H1 (cell line): Measurements from ENCODE around the gene CCDC80. TPM values are rescaled to one million over a fixed set of nuclear protein-coding genes. Genes with fewer than 3 reads are reported as not detected.

Source experiments
- CTCF ChIA-PET: fragments of 300-600 bp; sonication (Branson Sonifier 250); formaldehyde crosslinking; loops from one replicate; lab custom pipeline; 2021; ENCODE audit not compliant: partially characterized antibody; lab: Charles Lee
- POLR2A ChIA-PET: fragments of 300-600 bp; sonication (Branson Sonifier 250); formaldehyde crosslinking; loops from one replicate; lab custom pipeline; 2021; ENCODE audit warnings: inconsistent platforms; ENCODE audit not compliant: partially characterized antibody; lab: Charles Lee
- DNase-seq, 2 experiments: peaks; one replicate each; pipeline versions ENCODE4 v3.0.0 to v3.0.0-alpha.2; 2010 to 2022; ENCODE audit warnings: low spot score in 2 of 2, low read depth in 1 of 2, mixed read lengths in 1 of 2
- FAIRE-seq: peaks from 2 replicates; lab custom pipeline; 2011; peaks lifted over from hg19 to GRCh38; lab: Jason Lieb, UNC
- H2AFZ ChIP-seq: 2 replicates; pipeline ENCODE4 v1.8.1; 2012; ENCODE audit warnings: low read length, inconsistent platforms
- H2AK5ac ChIP-seq: 2 replicates; pipeline ENCODE4 v1.6.1; 2013; ENCODE audit warnings: low read depth, low read length
- H2BK120ac ChIP-seq: replicated peaks from 2 replicates; pipeline ENCODE3; 2013; ENCODE audit warnings: low read depth, low read length, inconsistent platforms
- H2BK12ac ChIP-seq: 2 replicates; pipeline ENCODE4 v1.6.1; 2013; ENCODE audit warnings: low read depth, low read length
- H2BK15ac ChIP-seq: 2 replicates; pipeline ENCODE4 v1.6.1; 2013; ENCODE audit warnings: low read length
- H2BK20ac ChIP-seq: 2 replicates; pipeline ENCODE4 v1.6.1; 2013; ENCODE audit warnings: low read length
- H2BK5ac ChIP-seq: 2 replicates; pipeline ENCODE4 v1.6.1; 2013; ENCODE audit warnings: low read depth, low read length
- H3K14ac ChIP-seq: 2 replicates; pipeline ENCODE4 v1.6.1; 2013; ENCODE audit warnings: inconsistent platforms; ENCODE audit not compliant: insufficient read length
- H3K18ac ChIP-seq: 2 replicates; pipeline ENCODE4 v1.6.1; 2013; ENCODE audit warnings: low read length; ENCODE audit errors: extremely low read depth
- H3K23ac ChIP-seq: 2 replicates; pipeline ENCODE4 v1.6.1; 2013; ENCODE audit warnings: inconsistent platforms; ENCODE audit not compliant: insufficient read length
- H3K23me2 ChIP-seq: 2 replicates; pipeline ENCODE4 v1.6.1; 2013; ENCODE audit warnings: low read depth, low read length
- H3K27ac ChIP-seq: 2 replicates; pipeline ENCODE4 v1.6.1; 2011; ENCODE audit warnings: low read depth, low read length, inconsistent platforms
- H3K27me3 ChIP-seq, 4 experiments: replicated peaks in 1 of 4; 1 replicate in 1 of 4; 2 replicates in 3 of 4; pipeline versions ENCODE4 v1.6.1 to v1.8.1; 2011 to 2013; ENCODE audit warnings: low read length in 3 of 4, mild to moderate bottlenecking in 3 of 4, inconsistent platforms in 2 of 4, mixed read lengths in 2 of 4, moderate library complexity in 1 of 4; ENCODE audit not compliant: control insufficient read depth in 3 of 4, insufficient read depth in 3 of 4; ENCODE audit errors: extremely low read depth in 1 of 4
- H3K36me3 ChIP-seq, 4 experiments: 2 replicates each; pipeline versions ENCODE4 v1.6.1 to v1.8.1; 2011 to 2013; ENCODE audit warnings: mild to moderate bottlenecking in 4 of 4, low read length in 3 of 4, moderate library complexity in 2 of 4, control low read depth in 1 of 4, inconsistent platforms in 1 of 4; ENCODE audit not compliant: insufficient read depth in 4 of 4, control insufficient read depth in 2 of 4
- H3K4ac ChIP-seq: replicated peaks from 2 replicates; pipeline ENCODE3; 2013; ENCODE audit warnings: low read length, low read depth, mixed read lengths, inconsistent platforms; ENCODE audit not compliant: insufficient read length
- H3K4me1 ChIP-seq, 4 experiments: replicated peaks in 1 of 4; 1 replicate in 1 of 4; 2 replicates in 3 of 4; pipeline versions ENCODE4 v1.6.1 to v1.8.1; 2011 to 2013; ENCODE audit warnings: low read length in 3 of 4, inconsistent platforms in 2 of 4, mixed read lengths in 1 of 4; ENCODE audit not compliant: insufficient read depth in 4 of 4, control insufficient read depth in 3 of 4
- H3K4me2 ChIP-seq, 2 experiments: 2 replicates each; pipeline versions ENCODE4 v1.6.1 to v1.8.1; 2011 to 2013; ENCODE audit warnings: low read depth in 2 of 2, low read length in 2 of 2, control low read depth in 1 of 2, inconsistent platforms in 1 of 2, mild to moderate bottlenecking in 1 of 2; ENCODE audit not compliant: insufficient read depth in 1 of 2
- H3K4me3 ChIP-seq, 4 experiments: fragments of 200-600, 300-600 bp in 1 of 4; sonication (generic), shearing (Covaris generic), sonication (Bioruptor Twin) in 1 of 4; 2 replicates each; pipeline versions ENCODE4 v1.5.1 to v1.8.1; 2011 to 2016; ENCODE audit warnings: low read length in 4 of 4, low read depth in 3 of 4, control low read depth in 2 of 4, inconsistent platforms in 2 of 4, mild to moderate bottlenecking in 2 of 4, mixed read lengths in 1 of 4, moderate library complexity in 1 of 4; ENCODE audit not compliant: insufficient read depth in 2 of 4; ENCODE audit errors: extremely low read depth in 1 of 4
- H3K56ac ChIP-seq: replicated peaks from 2 replicates; pipeline ENCODE3; 2013; ENCODE audit warnings: low read depth, mild to moderate bottlenecking, mixed read lengths, low read length, inconsistent platforms; ENCODE audit not compliant: insufficient read length
- H3K79me1 ChIP-seq: 2 replicates; pipeline ENCODE4 v1.6.1; 2013; ENCODE audit warnings: low read depth, low read length, control low read depth
- H3K79me2 ChIP-seq, 2 experiments: 2 replicates each; pipeline versions ENCODE4 v1.6.1 to v1.8.1; 2012 to 2013; ENCODE audit warnings: low read length in 2 of 2, mild to moderate bottlenecking in 2 of 2, inconsistent platforms in 1 of 2; ENCODE audit not compliant: insufficient read depth in 2 of 2, control insufficient read depth in 1 of 2
- H3K9ac ChIP-seq, 4 experiments: replicated peaks in 1 of 4; 1 replicate in 1 of 4; 2 replicates in 3 of 4; pipeline versions ENCODE4 v1.6.1 to v1.8.1; 2011 to 2013; ENCODE audit warnings: low read depth in 3 of 4, low read length in 3 of 4, control low read depth in 2 of 4, mild to moderate bottlenecking in 2 of 4, moderate library complexity in 2 of 4, inconsistent platforms in 1 of 4; ENCODE audit errors: extremely low read depth in 1 of 4
- H3K9me3 ChIP-seq, 2 experiments: 2 replicates each; pipeline versions ENCODE4 v1.6.1 to v1.8.1; 2012 to 2013; ENCODE audit warnings: mild to moderate bottlenecking in 2 of 2, moderate library complexity in 2 of 2, control low read depth in 1 of 2, inconsistent platforms in 1 of 2, low read depth in 1 of 2, low read length in 1 of 2, mixed read lengths in 1 of 2; ENCODE audit not compliant: insufficient read depth in 2 of 2
- H4K20me1 ChIP-seq, 2 experiments: replicated peaks in 1 of 2; 2 replicates each; pipeline versions ENCODE3 to v1.8.1; 2011 to 2013; ENCODE audit warnings: inconsistent platforms in 2 of 2, low read length in 2 of 2, mild to moderate bottlenecking in 1 of 2; ENCODE audit not compliant: insufficient read depth in 2 of 2, control insufficient read depth in 1 of 2
- H4K5ac ChIP-seq: 2 replicates; pipeline ENCODE4 v1.6.1; 2013; ENCODE audit warnings: low read length, low read depth, mixed read lengths, inconsistent platforms; ENCODE audit not compliant: insufficient read length
- H4K8ac ChIP-seq: 2 replicates; pipeline ENCODE4 v1.8.0; 2013; ENCODE audit warnings: mild to moderate bottlenecking, moderate library complexity, low read length, inconsistent platforms; ENCODE audit not compliant: insufficient read depth; ENCODE audit errors: extremely low read depth
- H4K91ac ChIP-seq: replicated peaks from 2 replicates; pipeline ENCODE3; 2013; ENCODE audit warnings: low read length, mixed read lengths, inconsistent platforms; ENCODE audit not compliant: insufficient read length
- EGR1 ChIP-seq: IDR thresholded peaks from 2 replicates; pipeline ENCODE4 v1.6.1; 2011; ENCODE audit warnings: low read depth, low read length, borderline replicate concordance
- HDAC2 ChIP-seq, 2 experiments: fragments of 300-600 bp in 1 of 2; sonication (generic) in 1 of 2; IDR thresholded peaks; 2 replicates each; pipeline ENCODE4 v1.6.1; 2011 to 2012; ENCODE audit warnings: low read depth in 2 of 2, low read length in 2 of 2, mild to moderate bottlenecking in 2 of 2, moderate library complexity in 2 of 2, borderline replicate concordance in 1 of 2, inconsistent platforms in 1 of 2
- MAX ChIP-seq: IDR thresholded peaks from 2 replicates; pipeline ENCODE4 v1.6.1; 2012; ENCODE audit warnings: inconsistent platforms
- RBBP5 ChIP-seq: IDR thresholded peaks from 2 replicates; pipeline ENCODE4 v1.7.1; 2012; ENCODE audit warnings: low read depth, mild to moderate bottlenecking, inconsistent platforms, low read length, moderate library complexity, borderline replicate concordance
- SIRT6 ChIP-seq: IDR thresholded peaks from one replicate; pipeline ENCODE4 v1.7.1; 2012; ENCODE audit warnings: low read length, inconsistent platforms
- WGBS, 2 experiments: shearing (Covaris generic) in 1 of 2; methylation state at CpG; one replicate each; pipeline versions ENCODE4 v1.1.6 to v1.1.7; 2013 to 2015; ENCODE audit warnings: low lambda C conversion rate in 2 of 2, mixed read lengths in 2 of 2, inconsistent platforms in 1 of 2, low coverage in 1 of 2, missing lambda C conversion rate in 1 of 2; ENCODE audit not compliant: insufficient replicate concordance in 2 of 2, insufficient coverage in 1 of 2, insufficient read length in 1 of 2; ENCODE audit errors: extremely low coverage in 1 of 2, missing lambda C conversion rate in 1 of 2; 5-methylcytosine and 5-hydroxymethylcytosine counted together
- polyA plus RNA-seq, 7 experiments: library from polyadenylated mRNA; depleted of rRNA in 3 of 7; stranded (reverse) in 5 of 7; unstranded in 2 of 7; fragments of >200 nt in 5 of 7; fragments of 200-250 nt in 2 of 7; gene quantifications; 1 replicate in 5 of 7; 2 replicates in 1 of 7; 4 replicates in 1 of 7; pipeline versions ENCODE4 v1.2.1 to v1.2.3, GENCODE V29; 2011 to 2013; ENCODE audit warnings: missing spikeins in 2 of 7, mixed read lengths in 2 of 7
- total RNA-seq: library from RNA; stranded (reverse); fragmentation: NEBNext Ultra II Directional; extraction: Animal tissue kit (Norgen Biotek cat#: 25700); gene quantifications from 2 replicates; pipeline ENCODE4 v1.2.1, GENCODE V29; 2021

The CCDC80 gene
- total and polyA plus RNA-seq, 2 of the 8 experiments (the other 6 are each of a cell fraction or from before 2014, with no cell fraction given) = 1.1 to 12.9 TPM

GRCh38 chr3:112572701-112573100 lies 68.2 kb downstream of the CCDC80 start:
- H3K27ac ChIP-seq = no peak overlapping the region
- no peaks in the 10 kb centered on the region; the same call in 1 of the 2 replicates for H3K79me1 ChIP-seq
- H3K9ac ChIP-seq = no peak overlapping the region
- no peak overlapping the region for H4K5ac ChIP-seq
- FAIRE-seq (no peak), DNase-seq (no peak)
- no peak overlapping the region for H2BK5ac ChIP-seq
- no peak overlapping the region for H3K4me2 ChIP-seq
- H3K14ac ChIP-seq = no peak overlapping the region
- no peaks in the 10 kb centered on the region for H3K79me2 ChIP-seq
- no peak overlapping the region for H3K4me3 ChIP-seq
- no peak overlapping the region for H2BK120ac ChIP-seq
- no peak overlapping the region for H4K91ac ChIP-seq
- no peaks in the 10 kb centered on the region for H3K23me2 ChIP-seq
- H2AFZ ChIP-seq = no peak overlapping the region
- H3K9me3 ChIP-seq = no peaks in the 10 kb centered on the region
- no peak overlapping the region for H2BK12ac ChIP-seq
- CTCF ChIA-PET = interaction anchor here (2.3 kb wide), 1 partner anchor 9 kb away, joined by 12 read pairs; no protein-coding TSS in a partner anchor
- TF ChIP-seq RBBP5 (no peak), HDAC2 (IDR thresholded peaks at IDR 0.05; ENCODE audit: borderline replicate concordance in 1 of 2, low read depth in 2 of 2, low read length in 2 of 2) (no peak), SIRT6 (no peak), MAX (no peak), EGR1 (no peak)
- TF ChIP-seq, all 59 proteins: peak for 0
- Histone ChIP-seq H3K4me1 (no peaks in the 10 kb centered on the region), H2AK5ac (no peak overlapping the region), H3K56ac (no peak overlapping the region), H3K36me3 (peaks cover 0 to 59% (median 17%) of the 10 kb centered on the region in 4 experiments; a peak in 6 of 8 replicates), H3K18ac (no peak overlapping the region), H3K4ac (no peak overlapping the region), H2BK15ac (no peak overlapping the region), H3K27me3 (no peaks in the 10 kb centered on the region), H2BK20ac (no peak overlapping the region), H3K23ac (no peak overlapping the region), H4K20me1 (no peaks in the 10 kb centered on the region), H4K8ac (no peak overlapping the region)
- POLR2A ChIA-PET = no interaction called here
- 94% methylated on average over 1 of the region's 1 CpG; no CpG with 5 or more reads in 1 of the 2 experiments for WGBS, 2 experiments
